GM19324 (cell line): ENCODE measurements around the gene RUSF1.
"Not testable (repeated sequence)": the region's sequence is repeated elsewhere in the genome, so short reads cannot be mapped to it uniquely, and the experiment has no call there.

Source experiments
- ATAC-seq: cut with Tn5 transposase; IDR thresholded peaks from one replicate; pipeline ENCODE4 v1.9.1; 2021; ENCODE audit warnings: mild to moderate bottlenecking, moderate library complexity; ENCODE audit not compliant: unreplicated experiment, low FRiP score

RUSF1 gene

DNA sequence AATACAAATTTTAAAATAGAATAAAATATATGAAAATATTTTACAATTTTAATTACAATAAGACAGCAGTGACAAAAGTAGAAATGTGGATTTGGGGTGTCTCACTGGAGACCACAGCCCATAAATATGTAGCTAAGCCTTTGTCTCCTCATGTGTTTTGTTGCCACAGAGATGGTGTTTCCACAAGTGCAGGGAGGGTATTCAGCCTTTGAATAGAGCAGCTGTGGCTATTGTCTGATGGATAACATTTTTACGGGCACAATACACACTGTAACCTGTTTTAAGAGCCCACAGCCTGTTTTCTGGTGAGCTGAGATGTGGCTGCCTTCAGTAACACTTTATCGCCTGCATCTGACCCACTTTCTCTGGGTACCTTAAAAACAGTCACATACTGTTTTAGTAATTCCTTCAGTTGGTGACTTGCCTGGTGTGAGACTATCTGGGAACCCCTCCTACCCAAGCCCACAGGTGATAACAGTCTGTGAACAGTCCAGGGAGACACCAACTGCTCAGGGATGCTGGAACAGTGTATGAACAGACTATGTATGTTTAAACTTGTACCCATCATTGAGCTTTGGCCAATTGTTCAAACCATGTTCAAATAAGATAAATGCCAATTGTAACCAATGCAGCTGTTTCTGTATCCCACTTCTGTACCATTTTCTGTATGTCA is 11.7 kb upstream of the RUSF1 start:
- no peak for ATAC-seq

DNA sequence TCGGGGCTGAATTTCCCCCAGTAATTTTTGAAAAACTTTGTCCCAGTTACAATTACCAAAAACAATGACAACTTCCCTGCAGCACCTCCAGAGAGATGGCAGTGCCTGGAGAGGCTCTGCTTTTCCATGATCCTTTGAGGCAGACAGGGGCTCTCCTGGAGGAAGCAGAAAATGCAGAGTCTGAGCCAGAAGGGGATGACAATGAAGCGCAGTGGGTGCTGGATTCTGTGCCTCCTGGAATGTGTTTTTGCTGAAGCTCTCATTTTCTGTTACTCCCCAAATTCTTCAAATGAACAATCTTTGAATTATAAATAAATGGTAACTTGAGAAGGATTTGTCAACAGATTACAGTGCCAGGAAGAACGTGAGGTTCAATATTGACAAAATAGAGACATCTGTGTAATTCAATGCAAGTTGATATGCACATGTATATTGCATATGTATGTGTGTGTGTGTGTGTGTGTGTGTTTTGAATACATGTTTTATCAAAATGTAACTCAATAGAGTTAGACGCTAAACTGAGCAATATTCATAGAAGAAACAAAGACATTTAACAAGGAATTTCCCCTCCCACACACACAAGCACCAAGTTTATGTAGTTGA is 9.7 kb upstream of the RUSF1 start:
- ATAC-seq: no peak

DNA sequence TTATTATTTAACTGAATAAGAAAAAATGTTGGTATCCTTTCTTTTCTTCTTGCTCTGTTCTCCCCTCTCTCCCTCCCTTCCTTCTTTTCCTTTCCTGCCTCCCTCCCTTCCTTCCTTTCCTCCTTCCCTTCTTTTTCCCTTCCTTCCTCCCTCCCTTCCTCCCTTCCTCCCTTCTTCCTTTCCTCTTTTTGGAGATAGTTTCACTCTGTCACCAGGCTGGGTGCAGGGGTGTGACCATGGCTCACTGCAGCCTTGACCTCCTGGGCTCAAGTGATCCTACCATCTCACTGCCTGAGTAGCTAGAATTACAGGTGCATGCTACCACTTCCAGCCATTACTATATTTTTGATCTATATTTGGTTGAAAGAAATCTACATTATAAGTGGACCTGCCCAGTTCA is 5.7 kb upstream of the RUSF1 start:
- no peak for ATAC-seq

DNA sequence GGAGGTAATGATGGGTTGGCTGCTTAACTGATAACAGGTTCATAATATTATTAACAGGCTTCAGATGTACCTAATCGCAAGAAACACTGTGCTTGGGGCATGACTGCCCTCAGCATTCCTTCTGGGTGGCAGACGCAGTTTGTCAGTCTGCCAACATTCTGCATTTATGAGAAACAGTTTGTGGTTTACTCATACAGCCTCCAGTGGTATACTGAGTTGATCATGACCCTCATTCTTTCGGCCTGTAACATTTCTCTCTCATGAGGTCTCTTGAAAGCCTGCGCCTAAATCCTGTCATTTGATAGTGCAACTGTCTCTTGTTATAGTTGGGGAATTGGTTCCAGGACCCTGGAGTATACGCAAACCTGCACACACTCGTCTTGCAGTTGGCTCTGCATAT is 4.9 kb upstream of the RUSF1 start:
- no peak for ATAC-seq

DNA sequence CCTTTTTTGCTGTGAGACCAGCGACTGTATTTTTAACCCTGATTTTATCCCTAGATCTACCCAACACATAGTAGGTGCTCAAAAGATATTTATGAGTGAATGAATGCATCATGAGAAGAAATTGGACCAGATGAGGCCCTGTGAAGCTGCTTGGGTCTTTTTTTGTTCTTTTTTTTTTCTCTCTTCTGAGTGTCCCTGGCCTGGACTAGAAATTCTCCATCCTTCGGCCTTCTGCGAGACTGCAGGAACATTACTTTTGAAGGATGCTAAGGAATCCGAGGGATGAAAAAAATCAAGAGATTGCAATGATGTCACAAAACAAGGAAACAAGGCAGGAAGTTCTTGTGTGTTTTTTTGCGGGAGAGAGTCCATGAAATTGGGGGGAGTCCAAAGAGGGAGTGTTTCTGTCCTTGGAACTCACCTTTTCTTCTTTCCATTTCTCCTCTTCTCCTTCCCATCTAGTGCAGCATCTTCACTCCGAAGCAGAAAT is 560 bp upstream of the RUSF1 start:
- ATAC-seq: no peak

DNA sequence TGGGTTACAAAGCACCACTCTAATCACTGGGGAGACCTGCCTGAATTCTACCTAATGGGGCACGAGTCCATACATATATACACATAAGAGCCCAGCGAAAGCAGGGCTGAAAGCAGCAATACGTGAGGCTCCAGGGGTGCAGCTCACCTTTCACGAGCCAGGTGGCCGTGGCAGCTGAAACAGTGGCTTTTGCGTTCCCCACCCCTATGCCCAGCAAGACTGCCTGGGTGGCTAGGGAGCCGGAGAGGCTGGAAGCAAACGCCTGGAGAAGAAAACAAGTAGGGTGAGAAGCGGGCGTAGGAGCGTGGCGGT is 618 bp downstream of the RUSF1 start:
- ATAC-seq: peak; percentile 4

DNA sequence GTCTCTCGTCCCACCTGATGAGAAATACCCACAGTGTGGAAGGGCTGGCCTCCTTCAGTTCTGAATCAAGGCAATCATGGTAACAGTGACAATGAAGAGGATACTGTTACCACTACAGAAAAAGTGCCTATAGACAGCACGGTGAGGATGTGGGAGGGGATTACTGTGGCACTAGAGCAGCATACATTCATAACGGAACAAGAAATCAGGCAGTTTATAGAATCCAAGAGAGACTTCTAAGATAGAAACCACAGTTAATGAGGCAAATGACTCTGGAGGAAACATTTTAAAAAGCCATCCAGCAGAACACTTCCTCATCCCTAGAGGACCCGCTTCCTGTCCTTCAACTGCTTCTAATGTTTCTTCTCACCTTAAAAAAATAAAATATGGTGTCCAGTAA is 2.7 kb downstream of the RUSF1 start:
- no peak for ATAC-seq

DNA sequence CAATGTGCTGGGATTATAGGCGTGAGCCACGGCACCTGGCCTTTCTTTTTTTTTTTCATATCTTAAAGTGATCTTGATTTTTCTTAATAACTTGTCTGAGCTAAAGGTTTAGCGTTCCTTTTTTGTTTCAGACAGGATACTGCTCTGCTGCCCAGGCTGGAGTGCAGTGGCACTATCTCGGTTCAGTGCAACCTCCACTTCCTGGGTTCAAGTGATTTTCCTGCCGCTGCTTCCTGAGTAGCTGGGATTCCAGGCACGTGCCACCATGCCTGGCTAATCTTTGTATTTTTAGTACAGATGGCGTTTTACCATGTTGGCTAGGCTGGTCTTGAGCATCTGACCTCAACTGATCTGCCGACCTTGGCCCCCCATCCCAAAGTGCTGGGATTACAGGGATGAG is 4.0 kb downstream of the RUSF1 start:
- no peak for ATAC-seq

DNA sequence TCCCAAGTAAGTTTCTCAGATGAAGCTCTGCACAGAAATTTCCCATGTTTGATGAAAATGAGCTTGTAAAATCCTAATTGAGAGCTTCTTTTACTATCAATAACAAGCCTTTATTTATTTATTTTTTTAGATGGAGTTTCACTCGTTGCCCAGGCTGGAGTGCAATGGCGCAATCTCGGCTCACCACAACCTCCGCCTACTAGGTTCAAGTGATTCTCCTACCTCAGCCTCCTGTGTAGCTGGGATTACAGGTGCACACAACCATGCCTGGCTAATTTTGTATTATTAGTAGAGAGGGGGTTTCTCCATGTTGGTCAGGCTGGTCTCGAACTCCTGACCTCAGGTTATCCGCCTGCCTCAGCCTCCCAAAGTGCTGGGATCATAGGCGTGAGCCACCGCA is 4.6 kb downstream of the RUSF1 start:
- not testable (repeated sequence) for ATAC-seq

DNA sequence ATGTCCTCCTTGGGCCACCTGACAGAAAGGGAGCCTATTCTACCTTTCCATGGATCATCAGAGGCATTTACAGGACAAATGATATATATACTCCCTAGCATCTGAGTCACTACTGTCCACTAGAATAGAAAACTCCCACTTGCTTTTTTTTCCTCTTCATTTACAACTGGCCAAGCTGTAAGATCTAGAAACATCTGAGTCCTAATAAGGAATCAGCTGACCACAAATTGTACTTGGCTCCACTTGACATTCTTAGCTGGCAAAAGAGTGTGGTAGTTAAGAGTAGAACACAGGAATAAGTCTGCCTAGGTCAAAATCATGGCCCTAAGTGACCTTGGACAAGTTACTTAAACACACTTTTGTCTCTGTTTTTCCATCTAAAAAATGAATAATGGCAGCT is 5.2 kb downstream of the RUSF1 start:
- ATAC-seq: no peak

DNA sequence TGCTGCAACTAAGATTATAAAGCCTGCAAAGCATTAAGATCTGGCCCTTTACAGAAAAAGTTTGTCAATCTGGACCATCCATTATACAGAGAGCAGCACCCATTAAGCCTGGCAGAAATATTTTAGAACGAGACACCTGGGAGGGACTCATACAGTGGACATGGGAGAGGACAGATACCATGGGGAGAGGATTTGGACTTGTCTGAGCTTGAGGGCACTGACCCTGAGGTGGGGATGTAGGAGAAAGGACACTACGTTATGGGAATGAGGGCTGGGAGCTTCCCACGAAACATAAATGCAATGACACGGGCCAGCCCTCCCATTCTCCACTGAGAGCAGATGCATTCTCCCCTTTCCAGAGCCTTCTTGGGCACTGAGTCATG is 6.2 kb downstream of the RUSF1 start:
- ATAC-seq: no peak

DNA sequence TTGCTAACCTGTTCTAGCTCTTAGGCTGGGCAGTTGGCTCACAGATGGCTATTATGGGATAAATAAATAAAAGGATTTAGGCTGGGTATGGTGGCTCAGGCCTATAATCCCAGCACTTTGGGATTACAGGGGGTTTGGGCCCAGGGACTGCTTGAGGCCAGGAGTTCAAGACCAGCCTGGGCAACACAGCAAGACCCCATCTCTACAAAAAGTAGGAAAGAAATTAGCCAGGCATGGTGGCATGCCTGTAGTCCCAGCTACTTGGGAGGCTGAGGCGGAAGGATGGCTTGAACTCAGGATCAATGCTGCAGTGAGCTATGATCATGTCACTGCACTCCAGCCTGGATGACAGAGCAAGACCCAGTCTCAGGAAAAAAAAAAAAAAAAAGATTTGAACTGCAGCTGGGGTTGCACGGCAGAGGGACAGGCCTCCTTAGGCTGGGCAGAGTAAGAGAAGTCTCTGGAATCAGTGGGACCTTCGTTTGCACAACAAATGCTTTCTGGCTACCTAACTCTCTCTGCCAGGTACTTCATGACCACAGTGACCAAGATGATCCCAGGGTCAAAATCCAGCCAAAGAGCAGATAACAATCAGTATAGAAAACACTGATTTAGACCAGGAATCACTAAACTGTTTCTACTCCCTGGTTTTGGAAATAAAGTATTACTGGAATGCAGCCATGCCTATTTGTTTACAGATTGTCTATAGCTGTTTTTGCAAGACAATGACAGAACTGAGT is 6.8 kb downstream of the RUSF1 start:
- ATAC-seq: no peak

DNA sequence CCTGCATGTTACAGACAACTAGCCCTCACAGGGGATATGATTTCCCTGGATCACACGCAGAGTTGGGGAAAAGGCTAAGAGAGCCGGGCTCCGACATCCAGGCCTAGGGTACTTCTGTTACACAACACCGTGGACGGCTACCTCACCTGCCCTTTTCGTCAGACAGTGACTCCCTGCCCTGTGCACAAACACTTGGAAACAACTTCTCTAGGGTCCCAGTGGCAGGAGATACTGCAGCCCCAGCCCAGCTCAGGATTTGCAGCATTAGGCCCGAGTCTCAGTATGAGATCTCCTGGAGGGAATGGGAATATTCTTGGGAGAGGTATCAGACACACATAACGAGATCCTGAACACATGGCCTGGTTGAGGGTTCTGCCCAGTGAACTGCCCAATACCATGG is 8.3 kb downstream of the RUSF1 start:
- ATAC-seq: no peak

DNA sequence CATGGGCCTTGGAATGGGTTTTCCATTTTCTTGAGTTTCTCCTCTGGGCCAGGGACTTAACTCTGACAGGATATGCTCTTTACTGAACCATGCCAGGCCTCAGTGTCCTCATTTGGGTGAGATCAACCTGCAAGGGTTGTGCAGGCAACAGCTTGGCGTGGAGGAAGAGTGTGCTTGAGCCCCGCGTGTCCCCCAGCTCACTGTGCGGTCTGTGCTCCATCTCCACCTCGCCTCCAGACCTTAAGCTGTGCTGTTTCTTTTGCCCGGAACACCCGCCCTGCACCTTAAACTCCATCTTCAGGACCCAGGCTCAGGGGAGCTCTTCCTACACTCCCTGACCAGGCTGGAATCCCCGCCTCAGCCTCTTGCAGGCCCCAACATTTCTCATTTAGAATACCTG is 9.7 kb downstream of the RUSF1 start:
- ATAC-seq: no peak

DNA sequence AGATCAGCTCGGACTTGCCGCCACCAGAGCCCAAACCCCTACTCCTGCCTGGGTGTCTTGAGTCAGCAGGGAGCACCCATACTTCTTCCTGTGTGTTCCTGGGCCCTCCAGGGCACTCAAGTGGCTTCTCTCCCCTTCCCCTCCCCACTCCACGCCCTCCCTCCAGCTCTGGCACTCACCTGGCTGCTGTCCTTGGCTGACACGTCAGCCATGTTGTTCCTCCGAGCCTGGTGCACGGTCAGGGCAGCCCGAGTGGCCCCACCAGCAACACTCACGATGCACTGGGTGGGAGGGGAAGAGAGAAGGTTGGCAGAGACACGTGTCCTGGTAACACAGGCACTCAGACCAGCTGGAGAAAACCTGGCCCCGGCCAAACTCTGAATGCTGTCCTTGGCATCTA is 11.5 kb downstream of the RUSF1 start:
- no peak for ATAC-seq

DNA sequence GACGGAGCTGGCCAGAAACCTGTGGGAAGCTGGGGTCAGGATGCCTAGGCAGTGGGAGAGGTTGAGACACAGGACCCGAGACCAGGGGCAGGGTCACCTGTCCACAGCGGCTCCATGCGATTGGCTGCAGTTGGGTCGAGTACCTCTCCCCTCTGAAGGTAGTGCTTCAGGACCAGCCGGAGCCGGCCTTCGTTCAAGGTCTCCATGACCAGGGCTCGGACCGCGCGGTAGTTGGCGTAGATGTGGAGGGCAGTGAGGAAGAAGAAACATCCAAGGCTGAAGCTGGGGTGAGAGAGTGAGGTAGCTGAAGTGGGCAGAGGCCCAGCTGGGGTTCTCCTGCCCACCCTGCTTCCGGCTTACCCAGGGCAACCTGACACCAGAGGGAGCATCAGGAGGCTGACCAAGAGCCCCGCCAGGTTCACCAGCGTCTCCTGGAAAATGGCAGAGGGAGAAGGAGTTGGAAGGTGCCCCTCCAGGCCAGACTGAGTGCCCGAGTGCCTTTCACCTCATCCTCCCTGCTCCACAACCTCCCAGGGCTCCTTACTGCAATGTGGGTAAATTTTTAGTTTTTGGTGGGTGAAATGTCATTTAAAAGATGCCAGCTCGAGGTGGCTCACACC is 14.6 kb downstream of the RUSF1 start:
- ATAC-seq: no peak

DNA sequence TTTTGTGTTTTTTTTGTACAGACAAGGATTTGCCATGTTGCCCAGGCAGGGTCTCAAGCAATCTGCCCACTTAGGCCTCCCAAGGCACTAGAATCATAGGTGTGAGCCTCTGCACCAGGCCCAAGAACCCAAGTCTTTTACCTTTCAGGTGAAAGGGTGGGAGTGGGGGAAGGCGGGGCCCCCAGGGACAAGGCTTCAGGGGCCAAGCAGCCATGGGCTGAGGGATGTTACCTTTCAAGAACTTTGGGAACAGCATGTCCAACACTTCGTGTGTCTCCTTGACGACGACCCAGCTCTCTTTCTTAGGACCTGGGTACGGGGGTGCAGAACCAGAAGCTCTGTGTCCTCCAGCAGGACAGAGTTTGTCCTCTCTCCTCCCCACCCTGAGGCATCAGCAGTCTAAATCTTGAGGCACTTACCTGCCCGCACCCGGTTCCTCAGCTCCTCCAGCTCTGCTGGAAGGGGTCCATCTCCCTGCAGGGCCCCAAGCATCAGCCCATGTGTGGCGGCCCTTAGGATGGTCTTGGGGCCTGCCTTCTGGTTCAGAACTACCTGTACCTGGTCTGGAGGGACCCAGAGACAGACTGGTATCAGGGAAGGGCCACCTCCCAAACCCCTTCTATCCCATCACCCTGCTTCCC is 16.3 kb downstream of the RUSF1 start:
- ATAC-seq: no peak

DNA sequence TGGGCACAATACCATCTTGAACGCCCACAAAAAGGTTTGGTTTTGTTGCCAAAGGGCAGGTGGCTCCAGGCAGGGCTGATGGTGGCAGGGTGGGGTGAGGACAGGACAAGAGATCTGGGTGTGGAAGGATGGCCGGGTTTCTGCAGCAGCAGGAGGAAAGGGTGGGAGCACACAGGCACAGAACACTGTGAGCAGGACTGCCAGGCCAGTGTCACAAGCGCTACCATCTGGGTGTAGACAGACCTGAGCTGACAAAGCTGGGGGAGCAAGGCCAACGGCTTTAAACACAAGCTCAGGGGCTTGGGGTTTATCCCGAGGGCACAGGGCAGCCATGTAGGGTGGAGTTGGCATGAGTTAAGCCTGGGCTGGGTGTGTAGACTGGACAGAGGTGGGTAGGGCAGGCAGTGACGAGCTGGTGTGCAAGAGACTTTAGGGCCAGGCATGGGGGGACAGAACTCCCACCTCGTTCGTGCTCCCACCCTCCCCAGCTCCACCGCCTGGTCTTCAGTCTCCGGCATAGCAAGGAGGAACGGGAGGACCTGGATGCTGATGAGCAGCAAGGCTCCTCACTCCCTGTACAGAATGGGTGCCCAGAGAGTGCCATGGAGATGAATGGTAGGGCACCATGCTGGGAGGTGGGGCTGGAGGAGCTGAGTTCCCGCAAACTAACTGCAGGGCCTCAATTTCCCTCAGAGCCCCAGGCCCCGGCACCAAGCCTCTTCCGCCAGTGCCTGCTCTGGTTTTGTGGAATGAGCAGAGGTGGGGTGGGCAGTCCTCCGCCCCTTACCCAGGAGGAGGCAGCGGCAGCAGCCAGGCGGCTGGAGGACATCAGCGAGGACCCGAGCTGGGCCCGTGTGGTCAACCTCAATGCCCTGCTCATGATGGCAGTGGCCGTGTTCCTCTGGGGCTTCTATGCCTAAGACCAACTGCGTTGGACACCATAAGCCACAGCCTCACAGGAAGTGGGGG is 18.3 kb downstream of the RUSF1 start:
- no peak for ATAC-seq

DNA sequence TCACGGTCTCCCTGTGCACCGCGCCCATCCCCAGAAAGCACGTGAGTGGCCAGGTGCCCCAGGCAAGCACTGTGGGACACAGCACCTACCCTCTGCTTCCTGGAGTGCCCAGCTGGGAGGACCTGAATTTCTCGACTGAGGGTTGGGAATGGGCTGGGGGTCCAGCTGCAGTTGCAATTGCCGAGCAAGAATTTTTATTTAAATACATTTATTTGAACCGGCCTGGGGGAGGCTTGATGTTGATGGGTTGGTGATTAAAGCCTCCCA is 19.0 kb downstream of the RUSF1 start:
- no peak for ATAC-seq
